ENCODE data around the gene ABCB6. TPM values are rescaled to one million over a fixed set of nuclear protein-coding genes. Genes with fewer than 3 reads are reported as not detected.

The ABCB6 gene
- total and polyA plus RNA-seq, 8 donors = 8.2 to 47.8 (median 22.0) TPM

DNA sequence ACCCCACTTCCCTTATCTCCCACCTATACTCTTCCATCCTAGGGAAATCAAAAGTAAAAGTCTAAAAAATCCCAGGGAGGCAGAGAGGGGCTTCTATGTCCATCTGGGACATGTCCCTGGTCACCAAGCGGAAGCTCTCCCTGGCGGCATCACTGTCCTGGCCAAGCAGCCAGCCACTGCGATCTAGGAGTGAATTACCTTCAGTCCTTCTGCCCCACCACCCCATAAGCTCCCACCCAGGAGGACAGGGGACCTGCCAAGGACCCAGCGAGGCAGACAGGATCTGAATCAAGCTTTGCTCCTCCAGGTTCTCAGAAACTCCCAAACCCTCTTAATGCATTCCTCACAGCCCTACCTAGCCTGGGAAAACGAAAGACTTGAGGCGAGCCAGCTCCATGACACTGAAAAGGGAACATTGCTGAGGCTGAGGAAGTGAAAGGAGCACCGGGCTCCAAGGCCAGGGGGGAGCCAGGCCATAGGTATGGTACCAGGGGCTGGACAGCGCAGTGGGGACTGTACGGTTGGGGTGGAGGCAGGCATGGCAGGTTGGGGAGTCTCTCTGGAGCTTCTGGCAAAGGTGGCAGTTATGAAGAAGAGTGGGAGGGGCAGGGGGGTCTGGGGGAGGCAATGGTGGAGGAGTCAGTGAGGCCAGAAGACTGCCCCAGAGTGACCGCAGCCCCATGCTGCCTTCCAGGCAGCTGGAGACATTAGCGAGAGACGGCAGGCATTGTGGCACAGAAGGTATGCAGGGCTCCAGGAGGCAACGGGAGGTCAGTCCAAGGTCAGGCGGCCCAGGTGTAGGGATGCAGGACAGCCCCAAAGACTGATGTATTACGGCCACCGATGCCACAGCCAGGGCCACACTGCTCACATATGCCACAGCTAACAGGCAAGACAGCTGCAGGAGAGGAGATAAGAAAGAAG is 46.3 kb downstream of the ABCB6 start:
- Histone ChIP-seq H3K9me3 (no peaks in the 10 kb centered on the region), H3K36me3 (peaks cover 32 to 39% (median 36%) of the 10 kb centered on the region in 4 donors), H3K27ac (peak overlapping the region in 3 of 5 donors; percentile 68 to 72 (median 72)), H3K27me3 (no peaks in the 10 kb centered on the region), H3K4me1 (peaks cover 12 to 48% (median 35%) of the 10 kb centered on the region in 4 donors), H3K4me3 (no peak overlapping the region)
- no peak for DNase-seq
- TF ChIP-seq POLR2AphosphoS5 (IDR thresholded peaks at IDR 0.05) (no peak), CTCF (IDR thresholded peaks at IDR 0.05) (no peak), POLR2A (IDR thresholded peaks at IDR 0.05) (no peak), EP300 (IDR thresholded peaks at IDR 0.05) (no peak)
- WGBS, 5 donors = 81 to 91% (median 88%) methylated on average over 16 of the region's 16 CpGs
- intact Hi-C loops (cut with DNase I; ENCODE audit: low total_unique reads) = loop anchor here (5.0 kb wide), 1 partner anchor 45 kb away; the partner anchor contains the start of gene ABCB6

DNA sequence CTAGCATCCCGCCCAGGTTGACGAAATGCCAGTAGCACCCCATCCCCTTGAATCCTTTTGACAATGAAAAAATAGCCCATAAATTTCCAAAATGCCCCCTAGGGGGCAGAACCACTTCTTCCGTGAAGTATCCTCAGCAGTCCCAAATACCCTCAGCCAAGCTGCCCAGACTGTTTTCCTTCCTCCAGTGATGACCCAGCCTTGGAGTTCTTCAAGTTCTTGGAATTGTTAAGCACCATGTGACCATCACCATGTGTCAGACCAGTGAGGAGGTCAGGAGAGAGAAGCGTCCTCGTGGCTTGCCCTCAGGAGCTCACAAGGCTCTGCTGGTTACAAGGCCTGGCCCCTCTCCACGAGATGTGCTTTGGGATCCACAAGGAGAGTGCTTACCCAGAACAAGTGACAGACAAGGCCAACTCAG is 47.5 kb downstream of the ABCB6 start:
- intact Hi-C loops (cut with DNase I; ENCODE audit: low total_unique reads) = loop anchor here (5.0 kb wide), 1 partner anchor 46 kb away; the partner anchor contains the start of gene ABCB6
- 21 to 38% (median 28%) methylated on average over 5 to 6 of the region's 6 CpGs for WGBS, 5 donors

GRCh38 chr2:219169930-219170654 is 48.7 kb downstream of the ABCB6 start, which contains the start of gene SLC23A3:
Gene SLC23A3, minus strand, starts transcription at chr2:219170029. Its CDS starts 45 bp downstream, at chr2:219169984.
- intact Hi-C loops (cut with DNase I; ENCODE audit: low total_unique reads) = loop anchor here (5.0 kb wide), 1 partner anchor 47 kb away; the partner anchor contains the start of gene ABCB6
- no peak for DNase-seq
- Histone ChIP-seq H3K27ac (peak within 1 kb of the TSS in 2 of 5 donors; percentile 68 to 72), H3K4me1 (peaks cover 6 to 37% (median 21%) of the 10 kb centered on the region in 4 donors), H3K36me3 (peaks cover 32 to 36% (median 33%) of the 10 kb centered on the region in 4 donors), H3K27me3 (no peaks in the 10 kb centered on the region), H3K4me3 (no peak within 1 kb of the TSS), H3K9me3 (no peaks in the 10 kb centered on the region)
- WGBS, 5 donors = 81 to 84% (median 82%) methylated on average over 10 of the region's 10 CpGs
- TF ChIP-seq POLR2AphosphoS5 (IDR thresholded peaks at IDR 0.05) (no peak), CTCF (IDR thresholded peaks at IDR 0.05) (no peak), POLR2A (IDR thresholded peaks at IDR 0.05) (no peak), EP300 (IDR thresholded peaks at IDR 0.05) (no peak)

More for the DNA sequence above, 47.5 kb downstream of the ABCB6 start:
- Histone ChIP-seq H3K27me3 (no peaks in the 10 kb centered on the region), H3K36me3 (peaks cover 32 to 39% (median 36%) of the 10 kb centered on the region in 4 donors), H3K9me3 (no peaks in the 10 kb centered on the region), H3K4me1 (peaks cover 12 to 48% (median 32%) of the 10 kb centered on the region in 4 donors), H3K27ac (peak overlapping the region in 4 of 5 donors; percentile 59 to 72 (median 70)), H3K4me3 (no peak overlapping the region)
- TF ChIP-seq POLR2AphosphoS5 (IDR thresholded peaks at IDR 0.05) = peak in 2 of 3 donors; percentile 8 to 32
- no peak for TF ChIP-seq POLR2A (IDR thresholded peaks at IDR 0.05)
- TF ChIP-seq CTCF (IDR thresholded peaks at IDR 0.05) = peak in 5 of 7 experiments; percentile 44 to 77 (median 72)
- DNase-seq = peak in 1 of 2 donors; percentile 72

GRCh38 chr2:219168932-219169331 is 49.8 kb downstream of the ABCB6 start:
- H3K4me1 ChIP-seq = peaks cover 6 to 26% (median 9%) of the 10 kb centered on the region in 4 donors
- H3K9me3 ChIP-seq = no peaks in the 10 kb centered on the region
- no peaks in the 10 kb centered on the region for H3K27me3 ChIP-seq
- TF ChIP-seq POLR2AphosphoS5 (IDR thresholded peaks at IDR 0.05) = no peak
- TF ChIP-seq CTCF (IDR thresholded peaks at IDR 0.05) = no peak
- TF ChIP-seq EP300 (IDR thresholded peaks at IDR 0.05) = no peak
- no peak for TF ChIP-seq POLR2A (IDR thresholded peaks at IDR 0.05)
- no peak overlapping the region for H3K27ac ChIP-seq
- intact Hi-C loops (cut with DNase I; ENCODE audit: low total_unique reads) = no loop called here
- no peak overlapping the region for H3K4me3 ChIP-seq
- peaks cover 21 to 24% (median 23%) of the 10 kb centered on the region in 4 donors for H3K36me3 ChIP-seq
- DNase-seq = no peak
